ENCODE results near the gene TMEM175.

The TMEM175 gene

DNA sequence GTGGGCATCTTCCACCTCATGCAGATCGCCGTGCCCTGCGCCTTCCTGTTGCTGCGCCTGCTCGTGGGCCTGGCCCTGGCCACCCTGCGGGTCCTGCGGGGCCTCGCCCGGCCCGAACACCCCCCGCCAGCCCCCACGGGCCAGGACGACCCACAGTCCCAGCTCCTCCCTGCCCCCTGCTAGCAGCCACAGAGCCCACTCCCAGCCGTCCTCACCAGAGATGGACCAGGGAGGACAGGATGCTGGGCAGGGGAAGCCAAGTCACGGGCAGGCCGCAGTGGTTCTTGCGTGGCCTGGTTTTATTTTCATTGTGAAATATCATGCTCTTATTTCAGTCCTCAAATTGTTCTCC, 26.0 kb downstream of the TMEM175 start:
- no peak for DNase-seq (ENCODE audit: low read depth in 2 of 3, low spot score in 1 of 3)

DNA sequence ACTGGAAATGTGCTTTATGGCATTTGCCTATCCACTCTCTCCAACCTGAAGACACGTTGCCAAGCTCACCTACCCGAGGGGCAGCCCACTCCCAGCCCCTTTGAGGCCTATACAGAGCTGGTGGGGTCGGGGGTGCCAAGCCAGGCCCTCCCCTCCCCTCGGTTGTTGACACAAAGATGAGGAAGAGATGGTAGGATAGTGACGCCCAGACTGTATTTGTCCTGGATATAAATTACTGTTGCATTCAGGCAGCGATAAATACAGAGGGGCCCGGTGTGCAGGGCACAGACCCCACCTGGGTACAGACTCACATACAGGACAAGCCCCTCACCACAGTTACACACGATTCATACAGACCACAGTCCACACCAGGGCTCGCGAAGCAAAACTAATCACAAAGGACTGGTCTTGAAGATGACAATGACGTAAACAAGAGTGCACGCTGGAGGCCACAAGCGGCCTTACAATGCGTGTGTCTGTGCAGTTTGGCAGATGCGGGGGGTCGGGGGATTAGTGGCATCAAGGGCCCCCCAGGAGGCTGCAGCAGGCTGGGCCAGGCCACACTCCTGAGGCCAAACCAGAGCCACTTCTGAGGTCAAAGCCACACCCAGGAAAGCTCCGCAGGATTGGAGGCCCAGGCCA, 26.6 kb downstream of the TMEM175 start:
- DNase-seq (ENCODE audit: low read depth in 2 of 3, low spot score in 1 of 3): no peak

DNA sequence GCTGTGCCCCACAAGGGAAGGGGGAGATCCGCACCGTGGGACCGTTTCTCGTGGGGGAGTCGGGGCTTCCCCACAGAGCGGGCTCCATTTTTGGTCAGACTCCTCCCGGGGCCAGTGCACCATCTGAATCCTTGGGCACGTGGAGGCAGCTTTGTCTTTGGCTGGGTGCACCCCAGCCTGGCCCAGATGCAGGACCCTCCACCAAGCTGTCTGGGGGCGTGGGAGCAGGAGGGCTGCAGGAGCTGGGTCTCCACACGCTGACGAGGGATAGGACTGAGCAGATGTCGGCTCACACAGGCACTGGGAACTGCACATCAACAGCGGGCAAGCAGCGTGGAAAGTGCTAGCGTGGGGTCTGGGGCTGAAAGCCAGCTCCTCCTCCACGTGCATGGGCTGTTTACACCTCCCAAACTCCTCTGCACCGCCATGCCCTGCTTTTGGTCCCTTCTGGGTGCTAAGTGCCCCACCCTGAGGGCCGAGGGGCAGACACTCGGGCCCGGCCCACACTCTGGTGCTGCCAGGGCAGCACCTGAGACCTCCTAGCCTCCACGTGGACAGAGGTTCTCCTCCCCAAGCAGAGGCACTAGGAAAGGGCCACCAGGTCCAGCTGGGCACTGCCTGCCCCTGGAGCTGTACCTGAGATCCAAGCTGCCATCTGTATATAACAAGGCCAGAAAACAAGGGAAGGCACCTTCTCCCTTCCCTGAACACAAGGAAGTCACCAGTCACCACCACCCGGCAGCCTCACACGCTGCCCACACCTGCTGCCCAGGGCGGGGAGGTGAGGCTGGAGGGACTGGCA, 27.3 kb downstream of the TMEM175 start:
- DNase-seq (ENCODE audit: low read depth in 2 of 3, low spot score in 1 of 3): no peak

- DNase-seq (ENCODE audit: low read depth in 2 of 3, low spot score in 1 of 3): no peak
Measured at GRCh38 chr4:960140-960635, 27.9 kb downstream of the TMEM175 start.

- no peak for DNase-seq (ENCODE audit: low read depth in 2 of 3, low spot score in 1 of 3)
Measured at GRCh38 chr4:960636-961350, 28.5 kb downstream of the TMEM175 start.

DNA sequence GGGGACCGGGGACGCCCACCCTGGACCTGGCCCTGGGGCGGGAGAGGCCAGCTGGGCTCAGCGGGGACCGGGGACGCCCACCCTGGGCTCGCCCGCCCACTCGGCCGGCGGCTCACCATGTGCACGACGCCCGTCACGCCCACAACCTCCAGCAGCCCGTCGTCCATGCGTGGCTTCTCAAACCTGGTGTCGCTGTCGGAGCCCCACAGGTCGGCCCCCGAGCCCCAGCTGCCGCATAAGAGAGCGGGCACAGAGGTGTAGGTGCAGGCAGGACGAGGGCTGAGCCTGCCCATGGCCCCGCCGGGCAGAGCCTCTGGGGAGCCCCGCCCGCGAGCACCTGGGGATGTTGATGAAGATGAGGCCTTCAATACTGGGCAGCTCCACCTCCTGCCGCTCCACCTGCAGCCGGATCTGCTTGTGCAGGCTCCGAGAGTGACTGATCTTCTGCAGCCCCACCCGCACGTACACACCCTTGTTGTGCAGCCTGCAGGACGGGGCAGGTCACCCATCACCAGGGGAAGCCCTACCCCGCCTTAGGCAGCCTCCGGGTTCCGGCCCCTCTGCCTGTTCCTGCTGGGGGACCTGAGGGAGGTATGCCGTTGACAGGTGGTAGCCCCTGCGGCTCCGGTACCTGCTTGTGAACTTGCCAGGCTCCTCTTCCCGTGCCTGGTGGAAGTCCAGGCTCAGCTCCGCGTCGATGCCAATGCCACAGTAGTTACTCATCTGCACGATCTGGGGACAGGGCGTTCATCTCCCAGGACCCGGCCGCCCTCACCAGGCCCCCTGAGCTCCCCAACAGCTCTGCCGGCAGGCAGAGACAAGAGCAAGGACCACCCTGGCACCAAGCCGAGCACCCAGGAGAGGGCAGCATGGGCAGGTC, 29.3 kb downstream of the TMEM175 start:
- no peak for DNase-seq (ENCODE audit: low read depth in 2 of 3, low spot score in 1 of 3)

DNA sequence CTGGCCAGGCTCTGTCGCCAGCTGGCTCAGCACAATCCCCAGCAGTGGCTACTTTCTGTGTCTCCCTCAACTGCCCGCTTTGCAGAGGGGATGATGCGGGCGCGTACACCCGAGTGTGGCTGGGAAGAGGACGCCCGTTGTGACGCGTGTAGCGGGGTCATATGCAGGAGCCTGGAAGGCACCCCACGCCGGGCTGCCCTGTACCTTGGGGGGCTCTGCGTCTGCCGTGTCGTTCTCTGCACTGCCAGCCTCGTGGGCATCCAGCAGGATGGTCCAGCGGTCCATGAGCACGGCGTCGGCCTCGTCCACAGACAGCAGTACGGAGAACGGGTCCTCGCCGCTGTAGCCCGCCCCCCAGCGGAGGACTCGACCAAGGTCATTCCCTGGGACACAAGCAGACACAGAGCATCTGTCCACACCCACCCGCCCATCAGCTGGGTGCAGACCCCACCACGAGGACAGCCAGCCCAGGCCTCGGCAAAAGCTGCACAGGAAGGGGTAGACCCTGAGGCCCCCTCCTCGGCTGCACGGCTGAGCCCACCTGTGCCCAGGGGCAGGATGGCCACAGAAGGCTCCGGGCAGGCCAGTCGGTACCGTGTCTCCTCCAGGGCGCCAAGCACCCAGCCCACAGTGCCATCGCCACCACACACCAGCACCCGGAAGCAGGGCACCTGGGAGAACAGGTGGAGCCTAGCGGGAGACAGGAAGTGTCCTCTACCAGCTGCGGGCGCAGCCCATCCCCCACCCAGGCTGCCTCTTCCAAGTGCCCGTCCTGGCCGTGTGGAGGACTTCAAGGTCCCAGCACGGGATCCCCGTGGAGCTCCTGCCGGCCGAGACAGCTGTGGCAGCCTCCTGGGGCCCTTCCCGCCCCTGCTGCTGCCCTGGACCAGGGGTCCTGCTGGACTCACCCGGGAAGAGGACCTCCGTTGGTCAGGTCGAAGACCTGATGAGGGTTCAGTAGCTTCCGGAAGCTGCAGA, 30.3 kb downstream of the TMEM175 start:
- DNase-seq (ENCODE audit: low read depth in 2 of 3, low spot score in 1 of 3): no peak

DNA sequence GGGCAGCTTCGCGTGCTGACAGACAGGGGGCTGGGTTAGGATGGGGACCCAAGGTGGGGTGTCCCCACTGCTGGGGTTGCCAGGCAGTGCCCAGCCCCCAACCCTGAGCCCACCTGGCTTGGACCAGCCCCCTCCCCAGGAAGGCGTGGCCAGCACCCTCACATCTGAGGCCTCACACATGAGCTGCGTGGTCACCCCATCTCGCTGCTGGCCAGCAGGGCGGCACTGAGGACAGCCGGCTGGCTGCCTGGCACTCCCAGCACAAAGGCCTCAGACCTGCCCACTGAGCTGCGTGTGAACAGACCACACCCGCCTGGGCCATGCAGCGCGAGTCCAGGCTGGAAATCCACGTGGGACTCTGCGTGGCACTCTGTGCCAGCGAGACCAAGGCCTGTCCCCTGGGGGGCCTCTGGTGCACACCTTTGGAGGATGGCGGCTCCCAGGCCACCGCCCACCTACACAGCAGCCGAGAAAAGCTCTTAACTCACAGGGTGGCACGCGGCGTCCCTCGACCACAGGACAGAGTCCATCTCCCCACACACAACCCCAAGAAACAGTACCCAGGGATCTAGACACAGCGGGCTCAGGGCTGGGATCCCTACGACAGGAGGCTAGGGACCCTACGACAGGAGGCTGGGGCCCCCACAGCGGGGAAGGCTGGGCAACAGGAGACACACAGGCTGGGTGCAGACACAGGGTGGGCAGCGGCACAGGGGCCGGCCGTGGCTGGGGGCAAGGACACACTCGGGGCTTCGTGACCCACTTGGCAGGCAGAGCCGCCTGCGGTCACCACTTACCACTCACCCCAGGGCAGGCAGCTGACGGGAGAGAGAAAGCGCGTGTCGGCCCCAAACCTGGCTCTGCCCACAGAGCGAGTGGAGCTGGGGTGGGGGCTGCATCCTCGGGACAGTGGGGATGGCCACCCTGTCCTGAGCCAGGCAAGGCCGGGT, 31.3 kb downstream of the TMEM175 start:
- DNase-seq (ENCODE audit: low read depth in 2 of 3, low spot score in 1 of 3): no peak

- DNase-seq (ENCODE audit: low read depth in 2 of 3, low spot score in 1 of 3): no peak
Measured at GRCh38 chr4:964346-965025, 32.2 kb downstream of the TMEM175 start.

- no peak for DNase-seq (ENCODE audit: low read depth in 2 of 3, low spot score in 1 of 3)
Measured at GRCh38 chr4:965048-965765, 32.9 kb downstream of the TMEM175 start.

DNA sequence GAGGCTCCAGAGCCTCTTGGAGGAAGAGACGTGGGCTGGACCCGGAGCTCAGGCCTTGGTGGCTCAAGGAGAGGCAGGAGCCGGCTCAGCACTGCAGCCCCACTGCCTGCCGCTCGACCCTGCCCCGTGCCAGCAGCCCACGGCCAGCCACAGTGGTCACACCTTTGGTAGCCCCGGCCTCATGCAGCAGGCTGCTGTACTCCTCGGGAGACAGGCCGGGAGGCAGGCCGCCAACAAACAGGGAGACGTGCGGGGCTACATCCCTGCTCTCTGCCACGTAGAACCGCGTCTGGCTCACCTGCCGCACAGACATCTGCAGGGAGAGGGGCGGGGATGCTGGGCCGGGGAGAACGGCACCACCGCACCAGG, 33.5 kb downstream of the TMEM175 start:
- DNase-seq (ENCODE audit: low read depth in 2 of 3, low spot score in 1 of 3): no peak

DNA sequence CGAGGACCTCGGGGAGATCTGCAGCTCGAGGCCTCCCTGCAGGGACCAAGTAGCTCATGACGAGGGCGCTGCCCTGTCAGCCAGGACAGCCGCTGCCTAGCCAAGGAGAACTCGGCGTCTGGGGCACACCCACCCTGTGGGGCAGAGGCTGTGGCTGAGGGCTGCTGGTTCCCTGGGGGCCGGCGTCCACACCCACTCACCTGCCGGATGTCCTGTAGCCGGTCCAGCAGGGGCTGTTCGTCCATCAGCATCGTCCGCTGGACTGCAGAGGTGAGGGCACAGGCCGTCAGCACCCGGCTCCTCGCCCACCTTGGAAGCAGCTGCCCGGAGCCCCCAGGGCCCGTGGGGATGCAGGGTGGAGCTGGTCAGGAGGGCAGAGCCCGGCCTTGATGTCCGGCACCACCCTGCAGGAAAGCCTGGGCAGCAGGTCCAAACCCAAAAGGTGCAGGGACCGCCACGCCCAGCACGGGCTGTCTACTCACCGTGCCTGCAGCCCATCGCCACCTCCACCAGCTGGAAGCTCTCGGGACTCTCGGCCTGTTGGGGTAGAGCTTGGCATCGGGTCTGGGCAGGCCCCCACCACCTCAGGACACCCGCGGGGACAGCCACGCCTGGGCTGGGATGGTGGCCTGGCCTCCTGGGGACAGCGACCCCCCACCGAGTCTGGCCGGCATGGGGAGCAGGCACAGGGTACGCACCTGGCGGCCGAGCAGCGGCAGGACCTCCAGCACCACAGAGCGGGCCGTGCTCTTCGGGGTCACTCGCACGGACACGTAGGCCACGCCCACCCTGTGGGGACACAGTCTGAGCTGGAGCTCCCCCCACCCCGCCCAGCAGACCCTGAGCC, 34.2 kb downstream of the TMEM175 start:
- DNase-seq (ENCODE audit: low read depth in 2 of 3, low spot score in 1 of 3): no peak

DNA sequence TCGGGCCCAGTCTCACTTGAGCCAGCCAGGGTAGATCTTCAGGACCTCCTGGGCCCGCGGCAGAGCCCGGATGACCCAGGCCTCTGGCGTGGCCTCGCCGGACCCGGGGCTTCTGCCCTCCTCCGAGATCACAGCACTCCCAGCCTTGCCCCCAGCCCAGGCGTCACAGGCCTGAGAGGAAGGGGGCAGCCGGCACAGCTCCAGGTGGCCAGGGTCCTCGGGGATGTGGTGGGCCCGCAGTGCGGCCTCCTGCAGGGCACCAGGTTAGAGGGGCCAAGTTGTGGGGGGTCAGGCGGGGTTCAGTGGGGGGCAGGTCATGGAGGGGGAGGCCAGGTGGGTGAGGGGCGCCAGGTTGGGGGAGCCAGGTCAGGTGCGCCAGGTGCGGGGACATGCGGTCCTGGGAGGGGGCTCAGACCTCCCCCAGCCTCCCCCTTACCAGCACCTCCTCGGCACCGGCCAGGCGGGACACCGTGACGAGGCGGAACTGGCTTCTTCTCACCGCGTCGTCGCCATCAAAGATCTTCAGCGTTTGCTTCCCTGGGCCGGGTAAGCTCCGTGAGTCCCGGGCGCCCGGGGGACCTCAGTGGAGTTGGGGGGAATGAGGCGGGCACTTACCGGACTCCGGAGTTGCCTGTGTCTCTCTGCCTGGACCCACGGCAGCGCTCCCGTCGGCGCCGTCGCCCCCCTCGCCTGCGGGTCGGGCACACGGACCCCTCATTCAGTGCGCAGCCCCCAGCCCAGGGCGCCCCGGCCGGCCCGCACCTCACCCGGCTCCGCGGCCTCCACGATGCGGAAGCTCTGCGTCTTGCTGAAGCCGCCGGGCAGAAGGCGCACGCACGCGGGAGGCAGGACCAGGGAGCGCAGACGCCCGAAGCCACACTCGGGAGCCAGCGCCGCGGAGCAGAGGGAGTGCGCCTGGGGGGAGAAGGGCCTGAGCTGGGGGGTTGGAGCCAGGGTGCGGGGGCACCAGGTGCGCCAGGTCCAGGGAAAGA, 35.1 kb downstream of the TMEM175 start:
- DNase-seq (ENCODE audit: low read depth in 2 of 3, low spot score in 1 of 3): no peak

DNA sequence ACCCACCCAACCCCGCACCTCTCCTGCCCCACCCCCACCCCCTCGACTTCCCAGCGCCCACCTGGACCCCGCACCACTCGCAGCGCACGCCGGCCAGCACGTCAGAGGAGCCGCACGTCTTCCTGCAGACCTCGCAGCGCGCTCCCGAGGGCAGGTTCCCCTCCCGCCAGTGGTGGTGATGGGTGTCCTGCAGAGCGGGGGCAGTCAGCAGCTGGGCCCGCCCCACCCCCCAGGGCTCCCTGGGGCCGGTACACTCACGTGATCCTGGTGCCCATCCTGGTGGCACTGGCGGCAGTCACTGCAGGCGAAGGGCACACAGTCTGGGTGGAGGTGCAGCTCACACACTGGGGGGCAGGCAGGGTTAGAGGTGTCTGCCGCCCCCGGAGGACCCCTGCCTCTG, 36.0 kb downstream of the TMEM175 start:
- no peak for DNase-seq (ENCODE audit: low read depth in 2 of 3, low spot score in 1 of 3)

GRCh38 chr4:968621-969394, 36.5 kb downstream of the TMEM175 start:
- DNase-seq (ENCODE audit: low read depth in 2 of 3, low spot score in 1 of 3): no peak

Measured in stimulated activated CD4-positive, alpha-beta T cell treated with anti-CD3 and anti-CD28 coated beads, Interleukin-12 subunit alpha, Interleukin-12 subunit beta, amount 100 ng/mL, for 48 hours (primary cell).